ENCODE data around the gene UTP18. TPM values are rescaled to one million over a fixed set of nuclear protein-coding genes. Genes with fewer than 3 reads are reported as not detected.
"Not testable (repeated sequence)": the region's sequence is repeated elsewhere in the genome, so short reads cannot be mapped to it uniquely, and the experiment has no call there.

Gene UTP18
- total RNA-seq, 1 experiment from 2014 or later, result 50.8 TPM

GRCh38 chr17:51294338-51294737 is 34.0 kb downstream of the UTP18 start:
- not testable (repeated sequence) for H3K4me1 ChIP-seq (ENCODE audit: low read length); H2AFZ ChIP-seq (ENCODE audit: low read length); H3K4me2 ChIP-seq (ENCODE audit: low read depth, low read length, poor library complexity, severe bottlenecking); H3K9me3 ChIP-seq (ENCODE audit: low read length); H4K20me1 ChIP-seq (ENCODE audit: insufficient read depth, low read depth, low read length); H3K9me2 ChIP-seq (replicated peaks; ENCODE audit: insufficient read depth, low read length); H3K27me3 ChIP-seq (ENCODE audit: low read length); H3K9ac ChIP-seq (ENCODE audit: low read length); H3K27ac ChIP-seq (ENCODE audit: low read length); H3K4me3 ChIP-seq (ENCODE audit: low read length); DNase-seq
- Histone ChIP-seq H3K36me3 (ENCODE audit: insufficient read depth, low read length) (peaks cover 49% of the 10 kb centered on the region), H3K79me2 (ENCODE audit: low read length) (0 out of 2 replicates have a peak, but pooled peaks cover 11% of the 10 kb centered on the region)

- H3K79me2 ChIP-seq (ENCODE audit: low read length), result no peaks in the 10 kb centered on the region
- peaks cover 10% of the 10 kb centered on the region; the same call in 1 of the 2 replicates for H3K36me3 ChIP-seq (ENCODE audit: insufficient read depth, low read length)
- H3K9me2 ChIP-seq (replicated peaks; ENCODE audit: insufficient read depth, low read length), result no peaks in the 10 kb centered on the region
- H3K9me3 ChIP-seq (ENCODE audit: low read length), result no peaks in the 10 kb centered on the region
- H3K9ac ChIP-seq (ENCODE audit: low read length), result no peak overlapping the region
- H3K27me3 ChIP-seq (ENCODE audit: low read length), result no peaks in the 10 kb centered on the region
- H3K4me2 ChIP-seq (ENCODE audit: low read depth, low read length, poor library complexity, severe bottlenecking), result no peak overlapping the region
- no peaks in the 10 kb centered on the region for H3K4me1 ChIP-seq (ENCODE audit: low read length)
- no peak overlapping the region for H2AFZ ChIP-seq (ENCODE audit: low read length)
- no peak overlapping the region for H3K4me3 ChIP-seq (ENCODE audit: low read length)
- no peak overlapping the region for H3K27ac ChIP-seq (ENCODE audit: low read length)
- peak; percentile 64 for DNase-seq
- H4K20me1 ChIP-seq (ENCODE audit: insufficient read depth, low read depth, low read length), result no peaks in the 10 kb centered on the region
Measured at GRCh38 chr17:51298508-51299371, 38.4 kb downstream of the UTP18 start.

- Histone ChIP-seq H3K9ac (ENCODE audit: low read length) (no peak overlapping the region), H3K27me3 (ENCODE audit: low read length) (no peaks in the 10 kb centered on the region), H3K79me2 (ENCODE audit: low read length) (no peaks in the 10 kb centered on the region), H3K4me2 (ENCODE audit: low read depth, low read length, poor library complexity, severe bottlenecking) (no peak overlapping the region), H3K27ac (ENCODE audit: low read length) (no peak overlapping the region), H3K4me3 (ENCODE audit: low read length) (no peak overlapping the region), H3K9me2 (replicated peaks; ENCODE audit: insufficient read depth, low read length) (no peaks in the 10 kb centered on the region), H3K4me1 (ENCODE audit: low read length) (no peaks in the 10 kb centered on the region), H2AFZ (ENCODE audit: low read length) (no peak overlapping the region), H4K20me1 (ENCODE audit: insufficient read depth, low read depth, low read length) (no peaks in the 10 kb centered on the region), H3K9me3 (ENCODE audit: low read length) (no peaks in the 10 kb centered on the region), H3K36me3 (ENCODE audit: insufficient read depth, low read length) (peaks cover 8% of the 10 kb centered on the region; the same call in 1 of the 2 replicates)
- peak; percentile 19 for DNase-seq
Measured at GRCh38 chr17:51299859-51300258, 39.5 kb downstream of the UTP18 start.

GRCh38 chr17:51305182-51305581 is 44.8 kb downstream of the UTP18 start:
- no peak overlapping the region for H3K27ac ChIP-seq (ENCODE audit: low read length)
- no peaks in the 10 kb centered on the region for H3K9me2 ChIP-seq (replicated peaks; ENCODE audit: insufficient read depth, low read length)
- DNase-seq, result peak; percentile 11
- no peaks in the 10 kb centered on the region for H3K4me1 ChIP-seq (ENCODE audit: low read length)
- no peak overlapping the region for H3K4me2 ChIP-seq (ENCODE audit: low read depth, low read length, poor library complexity, severe bottlenecking)
- H2AFZ ChIP-seq (ENCODE audit: low read length), result no peak overlapping the region
- H3K36me3 ChIP-seq (ENCODE audit: insufficient read depth, low read length), result no peaks in the 10 kb centered on the region
- H3K79me2 ChIP-seq (ENCODE audit: low read length), result no peaks in the 10 kb centered on the region
- no peak overlapping the region for H3K9ac ChIP-seq (ENCODE audit: low read length)
- H3K27me3 ChIP-seq (ENCODE audit: low read length), result no peaks in the 10 kb centered on the region
- H3K4me3 ChIP-seq (ENCODE audit: low read length), result no peak overlapping the region
- no peaks in the 10 kb centered on the region for H3K9me3 ChIP-seq (ENCODE audit: low read length)
- H4K20me1 ChIP-seq (ENCODE audit: insufficient read depth, low read depth, low read length), result no peaks in the 10 kb centered on the region

GRCh38 chr17:51312003-51312402 is 51.7 kb downstream of the UTP18 start:
- not testable (repeated sequence) for H3K27me3 ChIP-seq (ENCODE audit: low read length); H3K79me2 ChIP-seq (ENCODE audit: low read length); H3K4me2 ChIP-seq (ENCODE audit: low read depth, low read length, poor library complexity, severe bottlenecking); H4K20me1 ChIP-seq (ENCODE audit: insufficient read depth, low read depth, low read length); H3K27ac ChIP-seq (ENCODE audit: low read length); H3K9ac ChIP-seq (ENCODE audit: low read length); DNase-seq; H2AFZ ChIP-seq (ENCODE audit: low read length); H3K36me3 ChIP-seq (ENCODE audit: insufficient read depth, low read length); H3K9me2 ChIP-seq (replicated peaks; ENCODE audit: insufficient read depth, low read length); H3K9me3 ChIP-seq (ENCODE audit: low read length); H3K4me1 ChIP-seq (ENCODE audit: low read length); H3K4me3 ChIP-seq (ENCODE audit: low read length)

GRCh38 chr17:51319186-51319585 is 58.8 kb downstream of the UTP18 start:
- H3K36me3 ChIP-seq (ENCODE audit: insufficient read depth, low read length), result no peaks in the 10 kb centered on the region
- H3K9me3 ChIP-seq (ENCODE audit: low read length), result peaks cover 8% of the 10 kb centered on the region; the same call in 1 of the 2 replicates
- no peak overlapping the region for H3K4me3 ChIP-seq (ENCODE audit: low read length)
- no peaks in the 10 kb centered on the region for H3K9me2 ChIP-seq (replicated peaks; ENCODE audit: insufficient read depth, low read length)
- H4K20me1 ChIP-seq (ENCODE audit: insufficient read depth, low read depth, low read length), result no peaks in the 10 kb centered on the region
- no peak for DNase-seq
- no peak overlapping the region for H3K4me2 ChIP-seq (ENCODE audit: low read depth, low read length, poor library complexity, severe bottlenecking)
- no peaks in the 10 kb centered on the region for H3K27me3 ChIP-seq (ENCODE audit: low read length)
- no peak overlapping the region for H3K9ac ChIP-seq (ENCODE audit: low read length)
- no peaks in the 10 kb centered on the region for H3K79me2 ChIP-seq (ENCODE audit: low read length)
- H2AFZ ChIP-seq (ENCODE audit: low read length), result no peak overlapping the region
- H3K27ac ChIP-seq (ENCODE audit: low read length), result no peak overlapping the region
- H3K4me1 ChIP-seq (ENCODE audit: low read length), result no peaks in the 10 kb centered on the region

- Histone ChIP-seq H3K4me2 (ENCODE audit: low read depth, low read length, poor library complexity, severe bottlenecking) (no peak overlapping the region), H3K9me3 (ENCODE audit: low read length) (peaks cover 5% of the 10 kb centered on the region; the same call in 1 of the 2 replicates), H3K9me2 (replicated peaks; ENCODE audit: insufficient read depth, low read length) (no peaks in the 10 kb centered on the region), H2AFZ (ENCODE audit: low read length) (no peak overlapping the region), H3K79me2 (ENCODE audit: low read length) (no peaks in the 10 kb centered on the region), H3K9ac (ENCODE audit: low read length) (no peak overlapping the region), H4K20me1 (ENCODE audit: insufficient read depth, low read depth, low read length) (no peaks in the 10 kb centered on the region), H3K4me3 (ENCODE audit: low read length) (no peak overlapping the region), H3K27ac (ENCODE audit: low read length) (no peak overlapping the region), H3K27me3 (ENCODE audit: low read length) (no peaks in the 10 kb centered on the region), H3K4me1 (ENCODE audit: low read length) (no peaks in the 10 kb centered on the region), H3K36me3 (ENCODE audit: insufficient read depth, low read length) (no peaks in the 10 kb centered on the region)
- peak; percentile 80 for DNase-seq
Measured at GRCh38 chr17:51322390-51323029, 62.2 kb downstream of the UTP18 start.

GRCh38 chr17:51325471-51325870 is 65.1 kb downstream of the UTP18 start:
- no peak overlapping the region for H2AFZ ChIP-seq (ENCODE audit: low read length)
- no peak overlapping the region for H3K4me2 ChIP-seq (ENCODE audit: low read depth, low read length, poor library complexity, severe bottlenecking)
- no peak overlapping the region for H3K9ac ChIP-seq (ENCODE audit: low read length)
- H3K9me3 ChIP-seq (ENCODE audit: low read length), result no peaks in the 10 kb centered on the region
- H3K4me1 ChIP-seq (ENCODE audit: low read length), result no peaks in the 10 kb centered on the region
- no peaks in the 10 kb centered on the region for H3K9me2 ChIP-seq (replicated peaks; ENCODE audit: insufficient read depth, low read length)
- no peak for DNase-seq
- no peaks in the 10 kb centered on the region for H4K20me1 ChIP-seq (ENCODE audit: insufficient read depth, low read depth, low read length)
- H3K27me3 ChIP-seq (ENCODE audit: low read length), result no peaks in the 10 kb centered on the region
- H3K36me3 ChIP-seq (ENCODE audit: insufficient read depth, low read length), result no peaks in the 10 kb centered on the region
- H3K79me2 ChIP-seq (ENCODE audit: low read length), result no peaks in the 10 kb centered on the region
- no peak overlapping the region for H3K4me3 ChIP-seq (ENCODE audit: low read length)
- no peak overlapping the region for H3K27ac ChIP-seq (ENCODE audit: low read length)

Measured in Karpas-422 (cell line).